22Rv1 (cell line): Measurements from ENCODE around the gene TAAR1.
A peak's percentile ranks its signal among the peaks of the same experiment; 100 is the strongest.

Experiments
- H3K27ac ChIP-seq: fragments of 450-650 bp; 2 replicates; pipeline ENCODE4 v1.5.1; 2017
- CTCF ChIP-seq: fragments of 450-650 bp; IDR thresholded peaks from 2 replicates; pipeline ENCODE4 v1.5.1; 2017; ENCODE audit warnings: mild to moderate bottlenecking
- ZFX ChIP-seq: fragments of 450-650 bp; IDR thresholded peaks from 2 replicates; pipeline ENCODE4 v1.6.1; 2017; ENCODE audit warnings: antibody characterized with exemption, borderline replicate concordance

The TAAR1 gene

DNA sequence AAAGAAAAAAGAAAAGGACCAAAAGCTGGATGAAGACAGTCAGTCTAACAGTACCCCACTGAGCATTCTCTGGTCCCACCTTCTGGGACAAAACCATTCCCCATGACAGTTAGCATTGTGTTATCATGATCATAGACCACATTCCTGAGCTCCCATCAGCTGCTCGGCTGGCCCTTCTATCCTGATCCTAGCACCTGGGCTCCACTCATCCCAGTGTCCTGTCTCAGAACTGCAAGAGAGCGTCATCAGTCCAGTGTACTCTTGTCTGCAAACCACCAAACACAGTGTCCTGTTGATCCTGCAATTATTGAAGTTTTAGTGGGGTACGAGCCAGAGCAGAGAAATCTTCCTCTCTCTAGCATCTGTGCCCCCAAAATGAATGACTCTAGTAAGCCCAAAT, 16.0 kb upstream of the TAAR1 start:
- H3K27ac ChIP-seq = no peak overlapping the region
- TF ChIP-seq CTCF (no peak), ZFX (no peak)

DNA sequence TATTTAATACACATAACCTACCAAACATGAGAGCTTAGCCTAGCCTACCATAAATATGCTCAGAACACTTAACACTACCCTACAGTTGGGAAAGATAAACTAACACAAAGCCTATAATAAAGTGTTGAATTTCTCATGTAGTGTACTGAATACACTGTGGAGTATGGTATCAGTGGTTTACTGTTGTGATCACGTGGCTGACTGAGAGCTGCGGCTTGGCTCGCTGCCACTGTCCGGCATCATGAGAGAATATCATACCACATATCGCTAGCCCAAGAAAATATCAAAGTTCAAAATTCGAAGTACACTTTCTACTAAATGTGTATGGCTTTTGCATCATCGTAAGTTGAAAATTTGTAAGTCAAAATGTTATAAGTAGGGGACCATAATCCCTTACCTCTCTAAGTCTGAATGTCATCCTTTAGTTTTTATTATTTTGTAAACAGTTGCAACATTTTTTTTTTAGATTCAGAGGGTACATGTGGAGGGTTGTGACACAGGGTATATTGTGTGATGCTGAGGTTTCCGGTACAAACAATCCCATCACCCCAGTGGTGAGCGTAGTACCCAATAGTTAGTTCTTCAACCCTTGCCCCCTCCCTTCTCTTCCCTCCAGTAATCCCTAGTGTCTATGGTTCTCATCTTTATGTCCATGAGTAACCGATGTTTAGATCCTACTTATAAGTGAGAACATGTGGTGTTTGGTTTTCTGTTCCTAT, 14.6 kb upstream of the TAAR1 start:
- H3K27ac ChIP-seq = no peak overlapping the region
- TF ChIP-seq ZFX (no peak), CTCF (no peak)

GRCh38 chr6:132671295-132671694, 12.3 kb upstream of the TAAR1 start:
- TF ChIP-seq ZFX (no peak), CTCF (no peak)
- H3K27ac ChIP-seq = no peak overlapping the region

DNA sequence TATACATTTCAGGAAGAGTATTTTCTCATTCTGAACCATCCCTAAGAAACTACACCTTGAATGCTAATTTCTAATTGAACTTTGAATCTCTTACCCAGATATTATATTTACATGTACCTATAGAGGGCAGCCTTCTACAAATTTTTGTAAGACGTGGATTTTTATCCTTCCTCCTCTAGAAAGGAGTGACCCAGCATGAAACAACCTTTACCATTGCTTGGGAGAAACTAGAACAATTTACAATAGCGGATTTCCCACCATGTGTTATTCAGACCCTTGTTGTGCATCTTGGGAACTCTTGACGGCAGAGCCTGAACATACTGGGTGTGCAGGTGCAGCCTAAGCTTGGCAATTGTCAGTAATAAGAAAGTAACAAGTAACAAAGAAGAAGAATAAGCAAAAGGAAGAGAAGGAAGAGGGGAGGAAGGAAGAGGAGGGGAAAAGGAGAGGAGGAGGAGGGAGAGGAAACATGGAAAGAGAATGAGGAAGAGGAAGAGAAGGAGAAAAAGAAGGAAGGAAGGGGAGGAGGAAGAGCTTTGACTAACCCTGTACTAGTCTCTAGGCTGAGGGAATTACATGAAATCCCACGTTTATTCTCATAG, 10.8 kb upstream of the TAAR1 start:
- no peak overlapping the region for H3K27ac ChIP-seq
- TF ChIP-seq CTCF = peak; percentile 75
- no peak for TF ChIP-seq ZFX

- TF ChIP-seq CTCF = no peak
- no peak for TF ChIP-seq ZFX
- no peak overlapping the region for H3K27ac ChIP-seq
Measured at GRCh38 chr6:132666118-132666517, 7.1 kb upstream of the TAAR1 start.

GRCh38 chr6:132664309-132665034, 5.5 kb upstream of the TAAR1 start:
- no peak overlapping the region for H3K27ac ChIP-seq
- TF ChIP-seq CTCF = no peak
- no peak for TF ChIP-seq ZFX

- no peak for TF ChIP-seq CTCF
- TF ChIP-seq ZFX = no peak
- no peak overlapping the region for H3K27ac ChIP-seq
Measured at GRCh38 chr6:132663661-132664060, 4.7 kb upstream of the TAAR1 start.
